Fibroblast of the aortic adventitia (primary cell): ENCODE data around the gene FOXP1. TPM values are rescaled to one million over a fixed set of nuclear protein-coding genes. Genes with fewer than 3 reads are reported as not detected.
A peak's percentile ranks its signal among the peaks of the same experiment; 100 is the strongest.

Source experiments
- DNase-seq: peaks from one replicate; pipeline ENCODE4 v3.0.0-alpha.2; 2010; ENCODE audit warnings: low read depth
- H3K4me3 ChIP-seq: 2 replicates; pipeline ENCODE4 v1.5.1; 2011; ENCODE audit warnings: low read depth, mild to moderate bottlenecking, control low read depth, low read length, moderate library complexity
- total RNA-seq: library from RNA; depleted of rRNA; stranded (reverse); fragments of >200 nt; gene quantifications from 2 replicates; pipeline ENCODE4 v1.2.3, GENCODE V29; 2012; ENCODE audit warnings: low replicate concordance
- TF ChIP-seq, protein P1 (sequence below): IDR thresholded peaks from 2 replicates; pipeline ENCODE4 v1.5.1; 2011; ENCODE audit warnings: mild to moderate bottlenecking, low read length, control low read depth, inconsistent platforms; ENCODE audit not compliant: insufficient read depth

Gene FOXP1
- total RNA-seq, 1 donor: 115 TPM

DNA sequence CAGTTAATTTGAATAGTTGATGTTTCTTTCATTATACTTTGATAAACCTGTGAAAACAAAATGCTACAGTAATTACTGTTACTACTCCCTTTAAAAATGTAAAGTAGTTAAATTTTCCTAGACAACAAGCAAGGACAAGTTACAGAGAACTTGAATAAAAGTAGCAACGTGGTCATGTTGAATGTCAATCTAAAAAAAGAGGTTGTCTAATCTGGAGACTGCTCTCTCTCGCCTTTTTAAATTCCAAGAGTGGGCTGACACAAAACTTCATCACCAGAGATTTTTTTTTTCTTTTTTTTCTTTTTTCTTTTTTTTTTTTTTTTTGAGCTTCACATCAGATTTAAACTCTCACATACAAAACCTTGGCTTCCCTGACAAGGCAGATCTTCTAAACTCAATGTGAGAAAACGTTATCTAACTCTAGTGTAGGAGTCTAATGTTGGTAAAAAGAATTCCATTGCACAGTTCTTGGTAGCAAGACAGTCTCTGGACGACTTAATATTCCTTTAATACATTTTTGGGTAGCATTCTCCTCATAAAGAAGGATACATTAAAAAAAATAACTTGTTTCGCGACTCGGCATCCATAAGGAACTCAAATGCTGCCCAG is 4.1 kb downstream of the FOXP1 start:
- DNase-seq: no peak
- TF ChIP-seq, protein P1, sequence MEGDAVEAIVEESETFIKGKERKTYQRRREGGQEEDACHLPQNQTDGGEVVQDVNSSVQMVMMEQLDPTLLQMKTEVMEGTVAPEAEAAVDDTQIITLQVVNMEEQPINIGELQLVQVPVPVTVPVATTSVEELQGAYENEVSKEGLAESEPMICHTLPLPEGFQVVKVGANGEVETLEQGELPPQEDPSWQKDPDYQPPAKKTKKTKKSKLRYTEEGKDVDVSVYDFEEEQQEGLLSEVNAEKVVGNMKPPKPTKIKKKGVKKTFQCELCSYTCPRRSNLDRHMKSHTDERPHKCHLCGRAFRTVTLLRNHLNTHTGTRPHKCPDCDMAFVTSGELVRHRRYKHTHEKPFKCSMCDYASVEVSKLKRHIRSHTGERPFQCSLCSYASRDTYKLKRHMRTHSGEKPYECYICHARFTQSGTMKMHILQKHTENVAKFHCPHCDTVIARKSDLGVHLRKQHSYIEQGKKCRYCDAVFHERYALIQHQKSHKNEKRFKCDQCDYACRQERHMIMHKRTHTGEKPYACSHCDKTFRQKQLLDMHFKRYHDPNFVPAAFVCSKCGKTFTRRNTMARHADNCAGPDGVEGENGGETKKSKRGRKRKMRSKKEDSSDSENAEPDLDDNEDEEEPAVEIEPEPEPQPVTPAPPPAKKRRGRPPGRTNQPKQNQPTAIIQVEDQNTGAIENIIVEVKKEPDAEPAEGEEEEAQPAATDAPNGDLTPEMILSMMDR: no peak
- peak overlapping the region; percentile 76 for H3K4me3 ChIP-seq

DNA sequence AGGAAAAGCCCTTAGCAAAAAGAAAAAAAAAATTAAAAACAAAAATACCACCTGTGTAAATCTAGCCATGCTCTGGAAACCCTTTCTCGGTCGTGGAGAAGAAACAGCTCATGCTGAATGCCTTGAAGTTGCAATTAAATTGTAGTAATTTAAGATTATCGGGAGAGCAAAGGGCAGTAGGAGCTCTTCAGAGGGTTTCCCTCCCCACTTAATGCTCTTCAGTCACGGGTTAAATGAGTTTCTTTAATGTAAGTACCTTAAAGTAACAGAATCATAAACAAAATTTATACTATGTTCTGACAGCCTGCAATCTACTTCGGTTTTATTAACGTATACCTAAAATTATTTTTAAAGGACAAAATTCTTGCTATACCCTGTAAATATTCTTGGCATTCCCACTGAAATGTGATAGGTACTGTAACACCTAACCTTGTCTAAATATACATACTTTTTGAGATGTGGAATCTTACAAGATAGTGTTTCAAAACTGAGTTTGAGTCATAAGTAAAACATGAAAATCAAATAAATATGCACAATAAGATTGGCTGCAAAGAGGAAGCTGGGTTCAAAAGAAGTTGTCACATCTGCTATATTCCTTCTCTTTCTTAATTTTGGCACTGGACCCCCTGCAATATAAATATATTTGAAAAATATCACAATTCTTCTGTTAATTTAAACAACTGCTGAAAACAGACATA is 5.3 kb downstream of the FOXP1 start:
- H3K4me3 ChIP-seq: peak overlapping the region; percentile 41
- TF ChIP-seq, protein P1: no peak
- DNase-seq: peak; percentile 35

DNA sequence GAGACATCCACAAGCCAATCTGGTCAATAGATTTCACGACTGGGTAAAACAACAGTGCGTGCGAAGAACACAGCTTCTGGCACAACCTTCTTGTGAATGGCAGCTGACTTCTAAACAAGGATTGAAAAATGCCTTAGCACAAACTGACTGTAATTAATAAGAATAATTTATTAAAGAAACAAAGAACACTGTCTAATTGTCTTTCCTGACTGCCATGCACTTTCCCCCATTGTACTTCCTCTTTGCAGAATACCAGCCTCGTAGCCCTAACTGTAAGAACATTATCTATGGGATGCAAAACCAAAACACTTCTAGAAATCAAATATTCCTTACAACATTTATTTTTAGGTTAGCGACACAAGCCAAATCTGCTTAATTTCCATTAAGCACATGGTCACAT is 6.5 kb downstream of the FOXP1 start:
- DNase-seq: no peak
- no peak overlapping the region for H3K4me3 ChIP-seq
- TF ChIP-seq, protein P1: no peak

DNA sequence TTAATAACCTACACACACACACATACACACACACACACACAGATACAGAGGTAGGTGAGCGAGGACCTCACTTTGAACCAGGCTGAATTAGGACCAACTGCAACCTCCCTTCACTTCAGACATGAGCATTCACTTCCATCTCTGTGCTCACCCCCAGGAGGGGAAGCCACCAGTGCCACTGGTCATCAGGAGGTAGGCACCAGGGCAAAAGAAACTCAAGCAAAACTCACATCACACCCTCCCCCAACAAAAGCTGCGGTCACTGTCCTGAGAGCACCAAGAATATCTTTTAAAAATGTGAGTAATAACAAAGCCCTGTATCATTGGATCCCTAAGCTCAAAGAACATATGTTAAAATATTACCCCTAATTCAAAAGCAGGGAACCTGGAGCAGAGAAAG is 8.1 kb downstream of the FOXP1 start:
- DNase-seq: no peak
- TF ChIP-seq, protein P1: no peak
- H3K4me3 ChIP-seq: no peak overlapping the region

DNA sequence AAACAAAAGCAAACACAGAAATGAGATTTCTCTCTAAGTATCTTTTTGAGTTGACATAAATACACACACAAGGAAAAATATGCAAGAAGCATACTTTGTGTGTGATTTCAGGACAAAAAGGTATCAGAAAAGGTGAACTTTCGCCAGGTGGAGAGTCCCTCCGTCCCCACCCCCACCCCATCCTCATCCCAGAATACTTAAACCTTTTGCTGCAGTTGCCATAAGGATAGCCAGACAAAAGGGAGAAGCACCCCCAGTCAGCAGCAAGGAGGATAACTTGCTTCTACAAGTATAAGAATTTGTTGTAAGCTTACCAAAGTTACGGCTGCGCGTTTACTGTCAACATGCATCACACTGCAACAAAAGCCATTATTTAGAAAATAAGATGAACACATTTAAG is 10.3 kb downstream of the FOXP1 start:
- no peak for DNase-seq
- no peak overlapping the region for H3K4me3 ChIP-seq
- TF ChIP-seq, protein P1: no peak

DNA sequence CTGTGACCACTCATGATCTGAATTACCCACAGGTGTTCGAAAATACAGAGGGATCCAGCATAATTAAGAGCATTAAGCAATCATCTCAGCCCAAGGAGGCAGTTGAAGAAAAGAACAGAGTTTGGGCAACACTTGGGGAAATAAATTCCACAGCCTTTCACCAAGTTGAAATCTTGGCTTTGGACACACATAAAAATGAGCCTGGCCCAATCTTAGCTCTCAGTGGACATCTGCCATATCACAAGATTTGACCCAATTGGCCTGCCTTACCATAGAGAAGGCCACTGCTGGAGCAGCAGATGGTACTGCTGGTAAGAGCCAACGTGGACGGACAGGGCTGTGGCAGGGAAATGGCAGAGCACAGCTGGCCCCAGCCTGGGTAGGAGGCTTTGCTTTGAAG is 13.0 kb downstream of the FOXP1 start:
- DNase-seq: peak; percentile 26
- H3K4me3 ChIP-seq: no peak overlapping the region
- TF ChIP-seq, protein P1: no peak
